Measurements from ENCODE around the gene ST6GAL1. TPM values are rescaled to one million over a fixed set of nuclear protein-coding genes. Genes with fewer than 3 reads are reported as not detected.
"Not testable (repeated sequence)": the region's sequence is repeated elsewhere in the genome, so short reads cannot be mapped to it uniquely, and the experiment has no call there.

The ST6GAL1 gene
- total RNA-seq, 2 experiments from 2014 or later = 99.1 to 109 TPM

GRCh38 chr3:186895406-186895805, 34.9 kb upstream of the ST6GAL1 start:
- ChIA-PET POLR2A (no interaction called here), CTCF (interaction anchor here (0.9 kb wide), 1 partner anchor 39 kb away, joined by 3 read pairs; no protein-coding TSS in a partner anchor)

DNA sequence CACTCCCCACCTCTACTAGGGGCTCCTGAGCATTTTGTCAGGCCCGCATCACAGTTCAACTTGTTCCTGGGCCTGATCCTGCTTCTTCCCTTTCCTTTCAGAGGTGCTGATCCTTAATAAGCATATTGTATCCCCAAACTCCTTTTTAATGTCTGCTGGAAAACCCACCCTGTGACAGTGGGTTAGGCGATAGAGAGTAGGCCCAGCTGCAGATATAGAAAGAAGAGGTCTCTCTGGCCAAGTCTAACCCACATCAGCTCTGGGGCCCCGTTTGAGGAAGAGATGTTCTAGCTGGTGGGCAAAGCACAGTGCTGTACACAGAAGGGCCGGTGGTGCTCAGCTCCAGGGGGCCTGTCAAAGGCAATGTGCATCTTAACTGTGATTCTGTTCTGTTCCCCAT, 34.3 kb upstream of the ST6GAL1 start:
- ATAC-seq (no peak), DNase-seq (no peak)
- Mint-ChIP-seq H3K4me3 (no peak overlapping the region), H3K4me1 (ENCODE audit: low read depth) (peaks cover 5% of the 10 kb centered on the region), H3K27me3 (ENCODE audit: low read depth) (no peaks in the 10 kb centered on the region), H3K36me3 (ENCODE audit: low read depth) (no peaks in the 10 kb centered on the region), H3K27ac (no peak overlapping the region), H3K9me3 (ENCODE audit: insufficient read depth) (no peaks in the 10 kb centered on the region)
- CTCF ChIA-PET = interaction anchor here (0.9 kb wide), 1 partner anchor 39 kb away, joined by 3 read pairs; no protein-coding TSS in a partner anchor
- POLR2A ChIA-PET = no interaction called here

More at GRCh38 chr3:186895406-186895805, 34.9 kb upstream of the ST6GAL1 start:
- no peaks in the 10 kb centered on the region for H3K36me3 Mint-ChIP-seq (ENCODE audit: low read depth)
- H3K27me3 Mint-ChIP-seq (ENCODE audit: low read depth) = no peaks in the 10 kb centered on the region
- ATAC-seq = no peak
- H3K27ac Mint-ChIP-seq = no peak overlapping the region
- H3K4me1 Mint-ChIP-seq (ENCODE audit: low read depth) = no peaks in the 10 kb centered on the region
- H3K4me3 Mint-ChIP-seq = no peak overlapping the region
- no peak for DNase-seq
- H3K9me3 Mint-ChIP-seq (ENCODE audit: insufficient read depth) = no peaks in the 10 kb centered on the region

GRCh38 chr3:186896875-186897274, 33.5 kb upstream of the ST6GAL1 start:
- Mint-ChIP-seq H3K4me3 (no peak overlapping the region), H3K27ac (no peak overlapping the region), H3K36me3 (ENCODE audit: low read depth) (peaks cover 2% of the 10 kb centered on the region), H3K9me3 (ENCODE audit: insufficient read depth) (no peaks in the 10 kb centered on the region), H3K4me1 (ENCODE audit: low read depth) (peaks cover 11% of the 10 kb centered on the region), H3K27me3 (ENCODE audit: low read depth) (no peaks in the 10 kb centered on the region)
- ATAC-seq (no peak), DNase-seq (no peak)
- ChIA-PET CTCF (interaction anchor here (0.7 kb wide), 1 partner anchor 48 kb away, joined by 4 read pairs; no protein-coding TSS in a partner anchor), POLR2A (no interaction called here)

DNA sequence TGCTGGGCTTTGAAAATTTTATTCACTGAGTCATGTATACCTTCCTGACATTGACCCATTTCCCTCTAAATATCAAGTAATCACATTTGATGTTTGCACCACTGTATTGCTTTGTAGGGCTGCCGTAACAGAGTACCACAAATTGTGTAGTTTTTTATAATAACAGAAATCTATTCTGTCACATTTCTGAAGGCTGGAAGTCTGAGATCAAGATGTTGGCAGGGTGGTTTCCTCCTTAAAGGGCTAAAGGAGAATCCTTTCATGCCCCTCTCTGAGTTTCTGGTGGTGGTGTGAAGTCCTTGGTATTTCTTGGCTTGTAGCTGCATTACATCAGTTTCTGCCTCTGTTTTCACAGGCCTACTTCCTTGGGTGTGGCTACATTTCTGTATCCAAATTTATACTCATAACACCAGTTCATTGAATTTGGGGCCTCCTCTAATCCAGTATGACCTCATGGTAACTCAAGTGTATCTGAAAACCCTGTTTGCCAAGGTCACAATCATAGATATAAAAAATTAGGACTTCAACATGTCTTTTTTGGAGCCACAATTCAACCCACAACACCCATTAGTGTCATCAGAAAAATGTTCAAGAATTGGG, 29.1 kb upstream of the ST6GAL1 start:
- ChIA-PET CTCF (interaction anchor here (1.0 to 1.5 kb wide), 2 partner anchors 8 to 51 kb away, joined by 4 to 7 read pairs; no protein-coding TSS in a partner anchor), POLR2A (no interaction called here)
- no peak overlapping the region for H3K4me3 Mint-ChIP-seq
- H3K4me1 Mint-ChIP-seq (ENCODE audit: low read depth) = peaks cover 18% of the 10 kb centered on the region
- peak; percentile 30 for DNase-seq
- peak overlapping the region; percentile 74 for H3K27ac Mint-ChIP-seq
- peaks cover 20% of the 10 kb centered on the region for H3K9me3 Mint-ChIP-seq (ENCODE audit: insufficient read depth)
- ATAC-seq = no peak
- H3K27me3 Mint-ChIP-seq (ENCODE audit: low read depth) = no peaks in the 10 kb centered on the region
- H3K36me3 Mint-ChIP-seq (ENCODE audit: low read depth) = peaks cover 32% of the 10 kb centered on the region

DNA sequence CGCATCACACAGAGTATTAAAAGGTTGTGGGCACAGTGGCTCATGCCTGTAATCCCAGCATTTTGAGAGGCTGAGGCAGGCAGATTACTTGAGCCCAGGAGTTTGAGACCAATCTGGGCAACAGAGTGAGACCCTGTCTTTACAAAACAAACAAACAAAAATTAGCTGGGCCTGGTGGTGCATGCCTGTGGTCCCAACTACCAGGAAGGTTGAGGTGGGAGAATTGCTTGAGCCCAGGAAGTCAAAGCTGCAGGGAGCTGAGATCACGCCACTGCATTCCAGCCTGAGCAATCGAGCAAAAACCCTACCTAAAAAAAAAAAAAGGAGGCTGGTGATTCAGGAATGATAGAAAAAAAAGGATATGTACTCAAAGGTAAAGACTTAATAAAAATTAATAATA, 28.2 kb upstream of the ST6GAL1 start:
- DNase-seq (no peak), ATAC-seq (no peak)
- Mint-ChIP-seq H3K27me3 (ENCODE audit: low read depth) (no peaks in the 10 kb centered on the region), H3K36me3 (ENCODE audit: low read depth) (peaks cover 41% of the 10 kb centered on the region), H3K4me1 (ENCODE audit: low read depth) (peaks cover 22% of the 10 kb centered on the region), H3K9me3 (ENCODE audit: insufficient read depth) (peaks cover 28% of the 10 kb centered on the region), H3K27ac (no peak overlapping the region), H3K4me3 (no peak overlapping the region)
- CTCF ChIA-PET = interaction anchor here (1.3 kb wide), 1 partner anchor 29 kb away, joined by 4 read pairs; no protein-coding TSS in a partner anchor
- POLR2A ChIA-PET = no interaction called here

DNA sequence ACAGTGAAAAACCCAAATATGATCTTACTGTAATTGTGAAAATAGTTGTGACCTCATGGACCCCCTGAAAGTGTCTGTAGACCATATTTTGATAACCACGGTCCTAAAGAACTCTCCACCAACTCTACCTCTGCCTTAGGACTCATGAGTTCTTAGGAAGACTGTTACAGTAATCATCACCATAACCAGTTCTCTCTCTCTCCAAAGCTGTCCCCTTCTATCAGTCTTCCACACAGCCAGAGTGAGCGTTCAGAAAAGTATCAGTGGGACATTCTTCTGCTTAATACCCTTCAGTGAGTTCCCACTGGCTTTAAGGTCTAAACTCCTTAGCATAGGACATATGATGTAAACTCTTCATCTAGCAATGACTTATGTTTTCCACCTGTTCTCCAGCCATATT, 27.6 kb upstream of the ST6GAL1 start:
- no peak for DNase-seq
- ChIA-PET POLR2A (no interaction called here), CTCF (interaction anchor here (1.3 kb wide), 1 partner anchor 29 kb away, joined by 4 read pairs; no protein-coding TSS in a partner anchor)
- no peaks in the 10 kb centered on the region for H3K27me3 Mint-ChIP-seq (ENCODE audit: low read depth)
- H3K9me3 Mint-ChIP-seq (ENCODE audit: insufficient read depth) = peaks cover 34% of the 10 kb centered on the region
- peaks cover 27% of the 10 kb centered on the region for H3K4me1 Mint-ChIP-seq (ENCODE audit: low read depth)
- ATAC-seq = no peak
- H3K4me3 Mint-ChIP-seq = no peak overlapping the region
- H3K36me3 Mint-ChIP-seq (ENCODE audit: low read depth) = peaks cover 47% of the 10 kb centered on the region
- no peak overlapping the region for H3K27ac Mint-ChIP-seq

- ATAC-seq; CTCF ChIA-PET; H3K27me3 Mint-ChIP-seq (ENCODE audit: low read depth); DNase-seq; POLR2A ChIA-PET; H3K4me3 Mint-ChIP-seq; H3K27ac Mint-ChIP-seq: not testable (repeated sequence)
- H3K9me3 Mint-ChIP-seq (ENCODE audit: insufficient read depth) = peaks cover 37% of the 10 kb centered on the region
- H3K4me1 Mint-ChIP-seq (ENCODE audit: low read depth) = peaks cover 35% of the 10 kb centered on the region
- peaks cover 57% of the 10 kb centered on the region for H3K36me3 Mint-ChIP-seq (ENCODE audit: low read depth)
Measured at GRCh38 chr3:186903676-186904075, 26.6 kb upstream of the ST6GAL1 start.

- POLR2A ChIA-PET; ATAC-seq; H3K4me3 Mint-ChIP-seq; H3K27me3 Mint-ChIP-seq (ENCODE audit: low read depth); DNase-seq: not testable (repeated sequence)
- Mint-ChIP-seq H3K9me3 (ENCODE audit: insufficient read depth) (peaks cover 40% of the 10 kb centered on the region), H3K36me3 (ENCODE audit: low read depth) (peaks cover 60% of the 10 kb centered on the region), H3K4me1 (ENCODE audit: low read depth) (peaks cover 39% of the 10 kb centered on the region), H3K27ac (peak overlapping the region; percentile 54)
- CTCF ChIA-PET = interaction anchor here (0.8 kb wide), 1 partner anchor 321 kb away, joined by 3 read pairs; no protein-coding TSS in a partner anchor
Measured at GRCh38 chr3:186907075-186907474, 23.3 kb upstream of the ST6GAL1 start.

- ChIA-PET POLR2A (interaction anchor here (0.8 to 2.1 kb wide), 10 partner anchors 10 to 126 kb away, joined by 3 to 34 read pairs (median 5); partner anchors contain the start of genes EIF4A2 and ST6GAL1), CTCF (interaction anchor here (0.9 to 1.9 kb wide), 10 partner anchors 8 to 230 kb away, joined by 3 to 19 read pairs (median 6); partner anchors contain the start of genes RPL39L and ST6GAL1)
- Mint-ChIP-seq H3K27ac (peak overlapping the region; percentile 96), H3K4me3 (peak overlapping the region; percentile 60), H3K9me3 (ENCODE audit: insufficient read depth) (peaks cover 44% of the 10 kb centered on the region), H3K27me3 (ENCODE audit: low read depth) (no peaks in the 10 kb centered on the region), H3K4me1 (ENCODE audit: low read depth) (peaks cover 47% of the 10 kb centered on the region), H3K36me3 (ENCODE audit: low read depth) (peaks cover 52% of the 10 kb centered on the region)
- DNase-seq (peak; percentile 93), ATAC-seq (peak; percentile 92)
Measured at GRCh38 chr3:186909078-186909853, 21.1 kb upstream of the ST6GAL1 start.

- Mint-ChIP-seq H3K4me1 (ENCODE audit: low read depth) (peaks cover 64% of the 10 kb centered on the region), H3K27ac (peak overlapping the region; percentile 63), H3K36me3 (ENCODE audit: low read depth) (peaks cover 4% of the 10 kb centered on the region), H3K27me3 (ENCODE audit: low read depth) (no peaks in the 10 kb centered on the region), H3K9me3 (ENCODE audit: insufficient read depth) (peaks cover 16% of the 10 kb centered on the region), H3K4me3 (peak overlapping the region; percentile 24)
- ATAC-seq (peak; percentile 67), DNase-seq (no peak)
- POLR2A ChIA-PET = interaction anchor here (0.5 to 1.1 kb wide), 2 partner anchors 17 to 54 kb away, joined by 3 to 4 read pairs; no protein-coding TSS in a partner anchor
- CTCF ChIA-PET = interaction anchor here (0.5 to 1.7 kb wide), 7 partner anchors 11 to 249 kb away, joined by 3 to 9 read pairs (median 3); no protein-coding TSS in a partner anchor
Measured at GRCh38 chr3:186915806-186916796, 14.2 kb upstream of the ST6GAL1 start.
